HG02973 (cell line): ENCODE measurements around the gene NAT14.
A peak's percentile ranks its signal among the peaks of the same experiment; 100 is the strongest.

Experiments
- ATAC-seq: cut with Tn5 transposase; IDR thresholded peaks from one replicate; pipeline ENCODE4 v1.9.1; 2021; ENCODE audit warnings: moderate library complexity; ENCODE audit not compliant: unreplicated experiment

Gene NAT14

GRCh38 chr19:55498246-55498840 lies 13.4 kb downstream of the NAT14 start:
- no peak for ATAC-seq

GRCh38 chr19:55500368-55500952 lies 15.5 kb downstream of the NAT14 start:
- no peak for ATAC-seq

GRCh38 chr19:55502197-55502952 lies 17.4 kb downstream of the NAT14 start:
- ATAC-seq: no peak

GRCh38 chr19:55503157-55503501 lies 18.1 kb downstream of the NAT14 start:
- no peak for ATAC-seq

- peak; percentile 81 for ATAC-seq
These were observed 18.7 kb downstream of the NAT14 start for GRCh38 chr19:55503502-55504251.

GRCh38 chr19:55504252-55504603 lies 19.2 kb downstream of the NAT14 start:
- ATAC-seq: no peak

- no peak for ATAC-seq
These were observed 20.0 kb downstream of the NAT14 start for GRCh38 chr19:55504981-55505380.

- ATAC-seq: no peak
These were observed 23.1 kb downstream of the NAT14 start for GRCh38 chr19:55508120-55508519.

- ATAC-seq: peak; percentile 93
These were observed 32.1 kb downstream of the NAT14 start for GRCh38 chr19:55516878-55517620.

GRCh38 chr19:55519451-55520311 lies 34.7 kb downstream of the NAT14 start:
- ATAC-seq: no peak

GRCh38 chr19:55520691-55521292 lies 35.8 kb downstream of the NAT14 start:
- no peak for ATAC-seq

GRCh38 chr19:55525289-55526101 lies 40.5 kb downstream of the NAT14 start:
- no peak for ATAC-seq

GRCh38 chr19:55526216-55527196 lies 41.5 kb downstream of the NAT14 start:
- ATAC-seq: no peak

- no peak for ATAC-seq
These were observed 42.4 kb downstream of the NAT14 start for GRCh38 chr19:55527197-55528029.

- no peak for ATAC-seq
These were observed 43.2 kb downstream of the NAT14 start for GRCh38 chr19:55528030-55528803.

GRCh38 chr19:55529636-55530234 lies 44.7 kb downstream of the NAT14 start:
- no peak for ATAC-seq
